NT2/D1 (cell line): ENCODE data around the gene RELT.

Experiments used
- DNase-seq: peaks from one replicate; pipeline ENCODE4 v3.0.0-alpha.2; 2011; ENCODE audit warnings: low read depth, low spot score
- H3K27me3 ChIP-seq: 2 replicates; pipeline ENCODE4 v1.6.0; 2011; ENCODE audit warnings: mild to moderate bottlenecking; ENCODE audit not compliant: insufficient read length, insufficient read depth
- H3K36me3 ChIP-seq: 2 replicates; pipeline ENCODE4 v1.6.1; 2011; ENCODE audit warnings: mild to moderate bottlenecking, low read length, mixed read lengths; ENCODE audit not compliant: insufficient read depth, insufficient read length
- H3K4me1 ChIP-seq: 2 replicates; pipeline ENCODE4 v1.5.1; 2011; ENCODE audit not compliant: insufficient read depth, insufficient read length
- H3K4me3 ChIP-seq: 2 replicates; pipeline ENCODE4 v1.5.1; 2011; ENCODE audit warnings: low read depth; ENCODE audit not compliant: insufficient read length
- H3K9ac ChIP-seq: 2 replicates; pipeline ENCODE4 v1.6.0; 2011; ENCODE audit warnings: low read depth; ENCODE audit not compliant: insufficient read length
- H3K9me3 ChIP-seq: 2 replicates; pipeline ENCODE4 v1.5.1; 2011; ENCODE audit warnings: mild to moderate bottlenecking, low read length; ENCODE audit not compliant: insufficient read depth
- SUZ12 ChIP-seq: IDR thresholded peaks from 2 replicates; pipeline ENCODE4 v1.6.1; 2011; ENCODE audit not compliant: insufficient read length, insufficient read depth; ENCODE audit errors: extremely low read depth
- YY1 ChIP-seq: IDR thresholded peaks from 2 replicates; pipeline ENCODE4 v1.6.1; 2011; ENCODE audit not compliant: insufficient read length, insufficient read depth
- ZNF274 ChIP-seq: IDR thresholded peaks from 2 replicates; pipeline ENCODE4 v1.6.1; 2011; ENCODE audit warnings: mild to moderate bottlenecking, low read depth, low read length

Gene RELT

GRCh38 chr11:73372375-73372993, 3.7 kb upstream of the RELT start:
- no peak for DNase-seq
- H3K4me1 ChIP-seq, result peaks cover 2% of the 10 kb centered on the region
- H3K9me3 ChIP-seq, result no peaks in the 10 kb centered on the region
- no peak overlapping the region for H3K4me3 ChIP-seq
- TF ChIP-seq SUZ12, result no peak
- TF ChIP-seq ZNF274, result no peak
- no peak for TF ChIP-seq YY1
- no peak overlapping the region for H3K9ac ChIP-seq
- peaks cover 12% of the 10 kb centered on the region for H3K36me3 ChIP-seq
- H3K27me3 ChIP-seq, result no peaks in the 10 kb centered on the region

DNA sequence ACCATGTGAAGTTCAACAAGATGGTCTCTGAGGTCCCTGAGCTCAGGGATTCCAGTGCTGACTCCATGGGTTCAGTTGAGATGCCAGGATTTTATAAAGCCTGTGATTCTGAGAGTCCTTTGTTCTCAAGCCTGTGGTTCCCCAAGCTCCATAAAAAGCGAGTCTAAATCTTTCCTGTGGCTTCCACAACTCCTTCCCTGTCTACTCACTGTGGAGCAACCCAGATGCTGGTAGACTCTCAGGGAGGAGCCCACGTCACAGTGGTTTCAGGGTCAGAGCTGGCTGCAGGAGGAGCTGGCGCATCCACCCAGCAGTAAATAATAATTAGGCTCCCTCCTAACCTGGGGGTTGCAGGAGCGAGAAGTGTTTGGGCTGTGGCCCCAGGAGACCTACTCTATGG, 2.0 kb upstream of the RELT start:
- peaks cover 6% of the 10 kb centered on the region for H3K4me1 ChIP-seq
- peaks cover 9% of the 10 kb centered on the region for H3K36me3 ChIP-seq
- no peak overlapping the region for H3K4me3 ChIP-seq
- DNase-seq, result no peak
- no peaks in the 10 kb centered on the region for H3K27me3 ChIP-seq
- H3K9ac ChIP-seq, result no peak overlapping the region
- H3K9me3 ChIP-seq, result no peaks in the 10 kb centered on the region
- TF ChIP-seq ZNF274 (no peak), SUZ12 (no peak), YY1 (no peak)

- Histone ChIP-seq H3K36me3 (peaks cover 19% of the 10 kb centered on the region), H3K9me3 (no peaks in the 10 kb centered on the region), H3K9ac (no peak overlapping the region), H3K4me1 (peaks cover 14% of the 10 kb centered on the region), H3K4me3 (no peak overlapping the region), H3K27me3 (no peaks in the 10 kb centered on the region)
- TF ChIP-seq YY1 (no peak), ZNF274 (no peak), SUZ12 (no peak)
- no peak for DNase-seq
Measured at GRCh38 chr11:73375830-73376159, 404 bp upstream of the RELT start.

- DNase-seq, result peak; percentile 32
- no peaks in the 10 kb centered on the region for H3K9me3 ChIP-seq
- peaks cover 22% of the 10 kb centered on the region for H3K36me3 ChIP-seq
- H3K4me1 ChIP-seq, result peaks cover 23% of the 10 kb centered on the region
- TF ChIP-seq ZNF274 (no peak), YY1 (no peak), SUZ12 (no peak)
- no peaks in the 10 kb centered on the region for H3K27me3 ChIP-seq
- peak overlapping the region; percentile 91 for H3K9ac ChIP-seq
- peak overlapping the region; percentile 94 for H3K4me3 ChIP-seq
Measured at GRCh38 chr11:73376803-73377629, 817 bp downstream of the RELT start.

DNA sequence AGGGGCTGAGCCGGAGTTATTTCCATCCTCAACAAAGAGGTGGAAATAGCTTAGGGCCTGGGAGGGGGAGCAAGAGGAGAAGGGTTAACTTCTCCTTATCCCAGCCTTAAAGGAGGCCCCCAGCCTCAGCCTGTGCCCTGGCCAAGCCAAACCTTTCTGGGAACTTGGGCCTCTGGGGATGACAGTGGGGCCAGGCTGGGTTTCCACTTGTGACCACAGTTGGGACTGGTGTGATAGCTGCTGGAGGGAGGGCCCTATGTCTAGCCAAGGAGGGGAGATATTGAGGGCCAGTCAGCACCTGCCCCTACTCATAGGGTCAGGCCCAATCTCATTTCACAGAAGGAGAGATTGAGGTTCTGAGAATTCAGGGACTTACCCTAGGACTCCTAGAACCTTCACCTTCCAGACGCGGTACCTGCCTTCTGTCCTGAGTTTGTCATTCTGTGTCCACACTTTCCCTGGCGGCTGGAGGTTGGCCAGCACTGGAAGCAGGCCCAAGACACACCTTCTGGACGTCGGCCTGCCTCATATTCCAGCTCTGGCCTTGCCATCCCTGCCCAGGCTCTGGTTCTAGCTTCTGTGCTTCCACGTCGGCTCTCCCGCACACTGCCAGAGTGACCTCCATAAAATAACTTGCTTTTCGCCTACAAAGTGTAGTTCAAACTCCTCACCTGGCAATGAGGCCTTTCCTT, 3.1 kb downstream of the RELT start:
- no peak overlapping the region for H3K4me3 ChIP-seq
- no peak for TF ChIP-seq ZNF274
- no peak for TF ChIP-seq YY1
- TF ChIP-seq SUZ12, result no peak

DNA sequence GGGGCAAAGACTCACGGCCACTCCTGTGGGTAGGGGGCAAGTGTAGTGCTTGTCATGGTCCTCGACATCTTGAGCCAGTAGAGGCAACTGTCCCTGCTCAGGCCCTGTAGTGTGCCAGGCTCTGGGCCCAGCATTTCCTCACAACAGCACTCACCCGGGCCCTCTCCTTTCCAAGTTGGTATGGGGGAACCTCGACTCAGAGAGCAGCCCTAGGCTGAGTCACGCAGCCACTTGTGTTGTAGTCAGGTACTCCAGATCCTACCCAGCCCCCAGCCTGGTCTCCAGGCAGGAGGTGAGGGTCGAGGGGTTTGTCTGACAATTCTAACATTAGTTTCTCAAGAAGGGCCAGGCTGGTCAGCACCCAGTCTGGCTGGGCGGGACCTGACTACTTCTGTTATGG, 4.1 kb downstream of the RELT start:
- no peak for DNase-seq
- H3K9me3 ChIP-seq, result no peaks in the 10 kb centered on the region
- no peaks in the 10 kb centered on the region for H3K27me3 ChIP-seq
- no peak overlapping the region for H3K9ac ChIP-seq
- H3K4me3 ChIP-seq, result no peak overlapping the region
- no peak for TF ChIP-seq SUZ12
- TF ChIP-seq ZNF274, result no peak
- TF ChIP-seq YY1, result no peak
- H3K4me1 ChIP-seq, result peaks cover 48% of the 10 kb centered on the region
- H3K36me3 ChIP-seq, result peaks cover 31% of the 10 kb centered on the region

More for the DNA sequence above, 3.1 kb downstream of the RELT start:
- peak overlapping the region; percentile 50 for H3K9ac ChIP-seq
- H3K9me3 ChIP-seq, result no peaks in the 10 kb centered on the region
- peaks cover 28% of the 10 kb centered on the region for H3K36me3 ChIP-seq
- H3K27me3 ChIP-seq, result no peaks in the 10 kb centered on the region
- H3K4me1 ChIP-seq, result peaks cover 42% of the 10 kb centered on the region
- DNase-seq, result no peak

DNA sequence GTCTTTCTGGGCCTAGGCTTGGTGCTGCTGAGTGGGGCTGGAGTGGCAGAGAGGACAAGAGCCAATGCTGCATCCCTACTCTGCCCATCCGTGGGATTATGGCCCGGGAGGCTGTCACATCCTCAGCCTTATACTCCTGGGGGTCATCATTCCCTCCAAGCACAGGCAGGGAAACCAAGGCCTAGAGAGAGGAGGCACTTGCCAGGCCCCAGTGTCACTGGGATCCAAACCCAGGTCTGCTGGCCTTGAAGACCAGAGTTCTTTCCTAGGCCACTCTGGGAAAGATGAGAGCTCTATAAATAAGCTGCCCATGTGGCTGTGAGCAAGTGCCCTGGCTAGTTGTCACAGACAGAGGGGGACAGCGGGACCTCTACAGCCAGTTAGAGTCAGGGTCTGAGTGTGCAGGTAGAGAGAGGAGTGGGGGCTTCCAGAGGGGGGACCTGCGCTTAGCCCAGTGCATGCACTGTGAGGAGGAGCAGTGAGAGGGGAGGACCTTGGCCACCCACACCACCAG, 4.8 kb downstream of the RELT start:
- Histone ChIP-seq H3K9ac (no peak overlapping the region), H3K4me3 (no peak overlapping the region), H3K4me1 (peaks cover 51% of the 10 kb centered on the region), H3K9me3 (no peaks in the 10 kb centered on the region), H3K27me3 (no peaks in the 10 kb centered on the region), H3K36me3 (peaks cover 31% of the 10 kb centered on the region)
- TF ChIP-seq SUZ12, result no peak
- no peak for TF ChIP-seq YY1
- DNase-seq, result no peak
